Panc1 (cell line): ENCODE measurements around the gene SLC6A20. TPM values are rescaled to one million over a fixed set of nuclear protein-coding genes. Genes with fewer than 3 reads are reported as not detected.

Source experiments
- ATAC-seq: fragments of 200-7000 bp; cut with Tn5 transposase; 2 replicates; pipeline ENCODE4 v1.9.1; 2020; ENCODE audit warnings: mild to moderate bottlenecking, moderate library complexity
- BruUV-seq: library from RNA; stranded (reverse); fragments of 400-500 nt; replicated peaks from 2 replicates; lab custom pipeline; 2021; lab: Mats Ljungman, UMichigan
- CTCF ChIA-PET: fragments of 300-600 bp; sonication (Branson Sonifier 250); formaldehyde crosslinking; loops from one replicate; lab custom pipeline; 2022; ENCODE audit warnings: antibody characterized with exemption; lab: Charles Lee
- POLR2A ChIA-PET: fragments of 300-600 bp; sonication (Branson Sonifier 250); formaldehyde crosslinking; loops from one replicate; lab custom pipeline; 2022; ENCODE audit warnings: antibody characterized with exemption; lab: Charles Lee
- DNase-seq: peaks from one replicate; pipeline ENCODE4 v3.0.0-alpha.2; 2010; ENCODE audit warnings: low read depth, low spot score
- H3K27ac ChIP-seq: 2 replicates; pipeline ENCODE4 v1.5.1; 2011; ENCODE audit warnings: mild to moderate bottlenecking, low read length, inconsistent platforms
- H3K27me3 ChIP-seq: fragments of 200-500 bp; sonication (Bioruptor generic); 2 replicates; pipeline ENCODE4 v1.6.0; 2014; ENCODE audit warnings: low read length, inconsistent platforms; ENCODE audit not compliant: control insufficient read depth, insufficient read depth
- H3K36me3 ChIP-seq: fragments of 200-500 bp; sonication (Bioruptor generic); 2 replicates; pipeline ENCODE4 v1.5.1; 2014; ENCODE audit warnings: inconsistent platforms, mild to moderate bottlenecking, low read length, moderate library complexity; ENCODE audit not compliant: control insufficient read depth, insufficient read depth
- H3K4me1 ChIP-seq: 2 replicates; pipeline ENCODE4 v1.5.1; 2011; ENCODE audit warnings: inconsistent platforms, mild to moderate bottlenecking, low read length, moderate library complexity; ENCODE audit not compliant: control insufficient read depth, insufficient read depth
- H3K4me3 ChIP-seq, 2 experiments: 2 replicates each; pipeline ENCODE4 v1.5.1; 2011 to 2012; ENCODE audit warnings: low read depth in 2 of 2, low read length in 2 of 2, mild to moderate bottlenecking in 2 of 2, inconsistent platforms in 1 of 2, moderate library complexity in 1 of 2
- H3K9me3 ChIP-seq: fragments of 200-500 bp; sonication (Bioruptor generic); 2 replicates; pipeline ENCODE4 v1.5.1; 2014; ENCODE audit warnings: low read depth, mild to moderate bottlenecking, inconsistent platforms, low read length, moderate library complexity; ENCODE audit not compliant: control insufficient read depth, insufficient read depth
- POLR2AphosphoS5 ChIP-seq: IDR thresholded peaks from 2 replicates; pipeline ENCODE4 v1.6.1; 2012; ENCODE audit warnings: mild to moderate bottlenecking, low read depth, low read length, moderate library complexity
- SIN3A ChIP-seq: IDR thresholded peaks from 2 replicates; pipeline ENCODE4 v1.6.1; 2012; ENCODE audit warnings: low read depth, mild to moderate bottlenecking, low read length, moderate library complexity, borderline replicate concordance; ENCODE audit not compliant: insufficient read depth
- TCF7L2 ChIP-seq: IDR thresholded peaks from 2 replicates; pipeline ENCODE4 v1.6.1; 2011; ENCODE audit warnings: mild to moderate bottlenecking, low read depth, low read length, inconsistent platforms
- in situ Hi-C: cut with HindIII; loops from 2 replicates; pipeline ENCODE4 v1.10.0; 2016; ENCODE audit warnings: low sequenced_read_pairs, low pct_unique_long_range_greater_than_20kb
- intact Hi-C: fragments of 100-400 bp; cut with micrococcal nuclease; formaldehyde crosslinking; loops from one replicate; pipeline ENCODE4 v1.10.0; 2022; ENCODE audit not compliant: unreplicated experiment
- total RNA-seq: library from RNA; stranded (reverse); gene quantifications from one replicate; pipeline ENCODE4 v1.2.1, GENCODE V29; 2021; ENCODE audit not compliant: unreplicated experiment
- TF ChIP-seq, protein P1 (sequence below): fragments of 450-650 bp; IDR thresholded peaks from 2 replicates; pipeline ENCODE4 v1.5.1; 2017; ENCODE audit warnings: mild to moderate bottlenecking
- TF ChIP-seq, protein P2 (sequence below), 2 experiments: IDR thresholded peaks; 2 replicates each; pipeline ENCODE4 v1.6.1; 2011 to 2012; ENCODE audit warnings: low read depth in 2 of 2, control low read depth in 1 of 2, low read length in 1 of 2, mild to moderate bottlenecking in 1 of 2, moderate library complexity in 1 of 2; ENCODE audit not compliant: insufficient read depth in 1 of 2

Gene SLC6A20
- total RNA-seq, 1 experiment from 2014 or later, result 0.28 TPM

DNA sequence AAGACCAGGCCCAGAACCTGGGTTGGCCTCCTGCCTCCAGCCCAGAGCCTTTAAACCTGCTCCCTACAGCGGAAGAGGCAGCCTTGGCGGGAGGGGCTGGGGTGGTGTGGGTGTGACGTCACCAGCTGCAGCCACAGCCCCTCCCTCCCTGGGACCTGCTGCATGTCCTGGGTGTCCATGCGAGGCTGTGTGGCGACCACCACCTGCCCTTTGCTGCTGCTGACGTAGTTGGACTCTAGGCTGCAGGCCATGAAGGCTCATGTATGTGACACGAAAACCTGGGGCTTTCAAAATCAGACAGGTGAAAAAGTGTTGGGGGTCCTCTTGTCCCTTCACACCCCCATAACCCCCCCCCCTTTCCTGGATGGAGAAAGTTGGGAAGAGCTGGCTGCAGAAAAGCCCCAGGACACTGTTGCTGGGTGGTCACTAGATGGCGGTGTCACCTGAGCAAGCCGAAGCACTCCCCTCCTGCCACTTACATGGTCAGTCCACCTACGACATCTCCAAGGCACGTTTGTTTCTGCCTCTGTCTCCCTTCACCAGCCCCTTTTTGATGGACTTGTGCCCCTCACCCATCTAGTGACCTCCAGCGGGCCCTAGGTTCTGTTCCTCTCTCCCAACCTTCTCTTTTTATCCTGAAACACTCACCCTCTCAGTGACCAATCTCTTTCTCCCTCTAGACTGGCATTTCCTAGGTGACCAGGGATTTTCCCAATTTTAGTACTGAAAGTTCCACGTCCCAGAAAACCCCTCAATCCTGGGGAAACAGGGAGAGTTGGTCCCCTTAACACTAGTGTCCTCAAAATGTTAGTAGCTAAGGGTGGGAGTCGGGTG lies 35.2 kb downstream of the SLC6A20 start:
- POLR2A ChIA-PET, result interaction anchor here (0.5 kb wide), 1 partner anchor 71 kb away, joined by 3 read pairs; no protein-coding TSS in a partner anchor
- CTCF ChIA-PET, result interaction anchor here (0.6 to 1.4 kb wide), 4 partner anchors 10 to 395 kb away, joined by 5 to 9 read pairs (median 7); no protein-coding TSS in a partner anchor
- BruUV-seq, result no TSS peak
- intact Hi-C loops (loop anchor here (1.0 kb wide), 2 partner anchors 71 to 168 kb away; no protein-coding TSS in a partner anchor), in situ Hi-C loops (no loop called here)
- no peaks in the 10 kb centered on the region for H3K27me3 ChIP-seq
- DNase-seq (peak; percentile 56), ATAC-seq (peak; percentile 94)
- TF ChIP-seq, protein P1, sequence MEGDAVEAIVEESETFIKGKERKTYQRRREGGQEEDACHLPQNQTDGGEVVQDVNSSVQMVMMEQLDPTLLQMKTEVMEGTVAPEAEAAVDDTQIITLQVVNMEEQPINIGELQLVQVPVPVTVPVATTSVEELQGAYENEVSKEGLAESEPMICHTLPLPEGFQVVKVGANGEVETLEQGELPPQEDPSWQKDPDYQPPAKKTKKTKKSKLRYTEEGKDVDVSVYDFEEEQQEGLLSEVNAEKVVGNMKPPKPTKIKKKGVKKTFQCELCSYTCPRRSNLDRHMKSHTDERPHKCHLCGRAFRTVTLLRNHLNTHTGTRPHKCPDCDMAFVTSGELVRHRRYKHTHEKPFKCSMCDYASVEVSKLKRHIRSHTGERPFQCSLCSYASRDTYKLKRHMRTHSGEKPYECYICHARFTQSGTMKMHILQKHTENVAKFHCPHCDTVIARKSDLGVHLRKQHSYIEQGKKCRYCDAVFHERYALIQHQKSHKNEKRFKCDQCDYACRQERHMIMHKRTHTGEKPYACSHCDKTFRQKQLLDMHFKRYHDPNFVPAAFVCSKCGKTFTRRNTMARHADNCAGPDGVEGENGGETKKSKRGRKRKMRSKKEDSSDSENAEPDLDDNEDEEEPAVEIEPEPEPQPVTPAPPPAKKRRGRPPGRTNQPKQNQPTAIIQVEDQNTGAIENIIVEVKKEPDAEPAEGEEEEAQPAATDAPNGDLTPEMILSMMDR, result peak; percentile 87
- TF ChIP-seq SIN3A (no peak), TCF7L2 (no peak), POLR2AphosphoS5 (no peak)
- TF ChIP-seq, protein P2, sequence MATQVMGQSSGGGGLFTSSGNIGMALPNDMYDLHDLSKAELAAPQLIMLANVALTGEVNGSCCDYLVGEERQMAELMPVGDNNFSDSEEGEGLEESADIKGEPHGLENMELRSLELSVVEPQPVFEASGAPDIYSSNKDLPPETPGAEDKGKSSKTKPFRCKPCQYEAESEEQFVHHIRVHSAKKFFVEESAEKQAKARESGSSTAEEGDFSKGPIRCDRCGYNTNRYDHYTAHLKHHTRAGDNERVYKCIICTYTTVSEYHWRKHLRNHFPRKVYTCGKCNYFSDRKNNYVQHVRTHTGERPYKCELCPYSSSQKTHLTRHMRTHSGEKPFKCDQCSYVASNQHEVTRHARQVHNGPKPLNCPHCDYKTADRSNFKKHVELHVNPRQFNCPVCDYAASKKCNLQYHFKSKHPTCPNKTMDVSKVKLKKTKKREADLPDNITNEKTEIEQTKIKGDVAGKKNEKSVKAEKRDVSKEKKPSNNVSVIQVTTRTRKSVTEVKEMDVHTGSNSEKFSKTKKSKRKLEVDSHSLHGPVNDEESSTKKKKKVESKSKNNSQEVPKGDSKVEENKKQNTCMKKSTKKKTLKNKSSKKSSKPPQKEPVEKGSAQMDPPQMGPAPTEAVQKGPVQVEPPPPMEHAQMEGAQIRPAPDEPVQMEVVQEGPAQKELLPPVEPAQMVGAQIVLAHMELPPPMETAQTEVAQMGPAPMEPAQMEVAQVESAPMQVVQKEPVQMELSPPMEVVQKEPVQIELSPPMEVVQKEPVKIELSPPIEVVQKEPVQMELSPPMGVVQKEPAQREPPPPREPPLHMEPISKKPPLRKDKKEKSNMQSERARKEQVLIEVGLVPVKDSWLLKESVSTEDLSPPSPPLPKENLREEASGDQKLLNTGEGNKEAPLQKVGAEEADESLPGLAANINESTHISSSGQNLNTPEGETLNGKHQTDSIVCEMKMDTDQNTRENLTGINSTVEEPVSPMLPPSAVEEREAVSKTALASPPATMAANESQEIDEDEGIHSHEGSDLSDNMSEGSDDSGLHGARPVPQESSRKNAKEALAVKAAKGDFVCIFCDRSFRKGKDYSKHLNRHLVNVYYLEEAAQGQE (IDR thresholded peaks at IDR 0.05; ENCODE audit: insufficient read depth in 1 of 2, low read depth in 2 of 2, low read length in 1 of 2), result no peak
- H3K36me3 ChIP-seq, result no peaks in the 10 kb centered on the region
- H3K4me1 ChIP-seq, result no peaks in the 10 kb centered on the region
- H3K9me3 ChIP-seq, result no peaks in the 10 kb centered on the region
- H3K27ac ChIP-seq, result no peak overlapping the region
- H3K4me3 ChIP-seq, result peak overlapping the region in 1 of 2 experiments; percentile 16; a peak in 1 of 4 replicates

DNA sequence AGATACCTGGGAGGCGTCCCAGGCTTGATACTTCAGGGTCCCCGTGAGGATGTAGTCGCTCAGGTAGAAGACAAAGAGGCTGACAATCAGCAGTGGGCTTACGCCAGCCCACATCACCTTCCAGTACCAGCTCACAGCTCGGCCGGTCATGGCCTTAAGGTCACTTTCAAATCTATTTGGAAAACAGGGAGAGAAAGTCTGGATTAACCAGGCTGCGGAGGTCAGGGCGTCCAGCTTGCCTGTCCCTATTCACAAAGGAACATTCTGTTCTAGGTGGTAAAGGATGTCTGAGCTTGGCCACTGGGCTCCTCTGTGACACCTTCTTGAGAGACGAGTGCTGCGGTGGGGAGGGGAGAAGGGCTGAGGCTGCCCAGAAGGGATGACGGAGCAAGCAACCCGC lies 36.5 kb downstream of the SLC6A20 start:
- no peak overlapping the region for H3K4me3 ChIP-seq
- no TSS peak for BruUV-seq
- DNase-seq, result no peak
- no peak overlapping the region for H3K27ac ChIP-seq
- H3K27me3 ChIP-seq, result no peaks in the 10 kb centered on the region
- H3K4me1 ChIP-seq, result no peaks in the 10 kb centered on the region
- no peak for TF ChIP-seq TCF7L2
- TF ChIP-seq, protein P1, result no peak
- TF ChIP-seq, protein P2 (IDR thresholded peaks at IDR 0.05; ENCODE audit: insufficient read depth in 1 of 2, low read depth in 2 of 2, low read length in 1 of 2), result no peak
- no peak for TF ChIP-seq POLR2AphosphoS5
- TF ChIP-seq SIN3A, result no peak
- no peaks in the 10 kb centered on the region for H3K9me3 ChIP-seq
- intact Hi-C loops, result no loop called here
- ChIA-PET CTCF (no interaction called here), POLR2A (no interaction called here)
- in situ Hi-C loops, result no loop called here
- H3K36me3 ChIP-seq, result no peaks in the 10 kb centered on the region
- ATAC-seq, result no peak
